H9 (cell line): Measurements from ENCODE around the gene DNAJC1. TPM values are rescaled to one million over a fixed set of nuclear protein-coding genes. Genes with fewer than 3 reads are reported as not detected.

ENCODE experiments used
- DNase-seq: peaks from one replicate; pipeline ENCODE4 v3.0.0-alpha.2; 2017
- H2AFZ ChIP-seq: one replicate; pipeline ENCODE4 v1.6.1; 2013; ENCODE audit warnings: mild to moderate bottlenecking, low read length, control low read depth, moderate library complexity
- H2AK5ac ChIP-seq: 2 replicates; pipeline ENCODE4 v1.6.1; 2013; ENCODE audit warnings: low read length, control low read depth, mixed read lengths; ENCODE audit not compliant: insufficient read length
- H2BK120ac ChIP-seq: one replicate; pipeline ENCODE4 v1.6.1; 2013; ENCODE audit warnings: low read depth, mild to moderate bottlenecking, low read length, control low read depth, inconsistent platforms; ENCODE audit not compliant: poor library complexity, severe bottlenecking
- H2BK12ac ChIP-seq: 2 replicates; pipeline ENCODE4 v1.6.1; 2013; ENCODE audit warnings: low read length, control low read depth, mixed read lengths, low read depth; ENCODE audit not compliant: insufficient read length
- H2BK15ac ChIP-seq: 2 replicates; pipeline ENCODE4 v1.6.1; 2013; ENCODE audit warnings: low read depth, low read length, control low read depth
- H2BK20ac ChIP-seq: one replicate; pipeline ENCODE4 v1.6.1; 2013; ENCODE audit warnings: low read depth, mild to moderate bottlenecking, low read length, control low read depth, inconsistent platforms; ENCODE audit not compliant: poor library complexity, severe bottlenecking
- H2BK5ac ChIP-seq: 2 replicates; pipeline ENCODE4 v1.6.1; 2013; ENCODE audit warnings: low read length, control low read depth, mixed read lengths; ENCODE audit not compliant: insufficient read length
- H3K14ac ChIP-seq: 2 replicates; pipeline ENCODE4 v1.6.1; 2013; ENCODE audit warnings: low read length, control low read depth; ENCODE audit not compliant: insufficient read depth
- H3K18ac ChIP-seq: 2 replicates; pipeline ENCODE4 v1.6.1; 2013; ENCODE audit warnings: low read depth, mild to moderate bottlenecking, mixed read lengths, low read length, control low read depth; ENCODE audit not compliant: insufficient read length
- H3K23ac ChIP-seq: 2 replicates; pipeline ENCODE4 v1.6.1; 2013; ENCODE audit warnings: low read length, control low read depth, mixed read lengths, low read depth; ENCODE audit not compliant: insufficient read length
- H3K23me2 ChIP-seq: 2 replicates; pipeline ENCODE4 v1.6.1; 2013; ENCODE audit warnings: low read depth, mild to moderate bottlenecking, mixed read lengths, low read length, control low read depth; ENCODE audit not compliant: insufficient read length, poor library complexity, severe bottlenecking
- H3K27ac ChIP-seq: 2 replicates; pipeline ENCODE4 v1.5.1; 2013; ENCODE audit warnings: low read length, control low read depth, mixed read lengths, low read depth; ENCODE audit not compliant: insufficient read length
- H3K27me3 ChIP-seq: 2 replicates; pipeline ENCODE4 v1.6.1; 2013; ENCODE audit warnings: low read length, control low read depth, inconsistent platforms; ENCODE audit not compliant: insufficient read depth
- H3K4ac ChIP-seq: 2 replicates; pipeline ENCODE4 v1.6.1; 2013; ENCODE audit warnings: low read depth, mild to moderate bottlenecking, control low read depth, inconsistent platforms, low read length, moderate library complexity
- H3K4me1 ChIP-seq: 2 replicates; pipeline ENCODE4 v1.6.1; 2013; ENCODE audit warnings: low read length, control low read depth, inconsistent platforms; ENCODE audit not compliant: insufficient read depth
- H3K4me2 ChIP-seq: 2 replicates; pipeline ENCODE4 v1.6.1; 2013; ENCODE audit warnings: low read length, control low read depth, mixed read lengths; ENCODE audit not compliant: insufficient read length, insufficient read depth
- H3K56ac ChIP-seq: 2 replicates; pipeline ENCODE4 v1.6.1; 2013; ENCODE audit warnings: low read depth, mild to moderate bottlenecking, mixed read lengths, low read length, control low read depth; ENCODE audit not compliant: insufficient read length
- H3K79me1 ChIP-seq: 2 replicates; pipeline ENCODE4 v1.6.1; 2013; ENCODE audit warnings: low read depth, mild to moderate bottlenecking, moderate library complexity, low read length, control low read depth, inconsistent platforms; ENCODE audit not compliant: insufficient read depth, poor library complexity, severe bottlenecking
- H3K79me2 ChIP-seq: 2 replicates; pipeline ENCODE4 v1.6.1; 2013; ENCODE audit warnings: low read length, control low read depth, inconsistent platforms; ENCODE audit not compliant: insufficient read depth
- H3K9ac ChIP-seq: 2 replicates; pipeline ENCODE4 v1.6.1; 2013; ENCODE audit warnings: low read length, control low read depth, mixed read lengths; ENCODE audit not compliant: insufficient read length; ENCODE audit errors: extremely low read depth
- H3K9me3 ChIP-seq: one replicate; pipeline ENCODE4 v1.6.1; 2013; ENCODE audit warnings: low read depth, low read length, inconsistent platforms; ENCODE audit not compliant: control insufficient read depth
- H3T11ph ChIP-seq: one replicate; pipeline ENCODE4 v1.6.1; 2013; ENCODE audit warnings: mild to moderate bottlenecking, low read length, control low read depth, inconsistent platforms
- H4K20me1 ChIP-seq: one replicate; pipeline ENCODE4 v1.6.1; 2013; ENCODE audit not compliant: control insufficient read depth, insufficient read length, insufficient read depth
- H4K5ac ChIP-seq: 2 replicates; pipeline ENCODE4 v1.6.1; 2013; ENCODE audit warnings: low read depth, mild to moderate bottlenecking, mixed read lengths, low read length, control low read depth; ENCODE audit not compliant: insufficient read length
- H4K8ac ChIP-seq: replicated peaks from 2 replicates; pipeline ENCODE4 v1.6.1; 2013; ENCODE audit warnings: low read length, control low read depth, mixed read lengths, low read depth; ENCODE audit not compliant: insufficient read length
- H4K91ac ChIP-seq: 2 replicates; pipeline ENCODE4 v1.6.1; 2013; ENCODE audit warnings: low read depth, mild to moderate bottlenecking, moderate library complexity, mixed read lengths, low read length, control low read depth; ENCODE audit not compliant: insufficient read length
- H3K27ac Mint-ChIP-seq, 3 experiments: 2 replicates in 2 of 3; 3 replicates in 1 of 3; pipeline ENCODE4 v1.8.0; 2020 to 2021; ENCODE audit warnings: mixed read lengths in 3 of 3, mild to moderate bottlenecking in 1 of 3, moderate library complexity in 1 of 3
- H3K27me3 Mint-ChIP-seq: 2 replicates; pipeline ENCODE4 v1.8.0; 2021; ENCODE audit warnings: low read depth, mild to moderate bottlenecking, moderate library complexity, mixed read lengths
- H3K36me3 Mint-ChIP-seq, 3 experiments: 2 replicates in 2 of 3; 3 replicates in 1 of 3; pipeline ENCODE4 v1.8.0; 2020 to 2021; ENCODE audit warnings: low read depth in 3 of 3, mixed read lengths in 3 of 3; ENCODE audit not compliant: insufficient read depth in 1 of 3
- H3K4me1 Mint-ChIP-seq, 2 experiments: 2 replicates each; pipeline ENCODE4 v1.8.0; 2020; ENCODE audit warnings: mixed read lengths in 2 of 2
- H3K4me3 Mint-ChIP-seq, 2 experiments: 2 replicates in 1 of 2; 3 replicates in 1 of 2; pipeline ENCODE4 v1.8.0; 2020 to 2021; ENCODE audit warnings: mild to moderate bottlenecking in 2 of 2, mixed read lengths in 2 of 2, moderate library complexity in 1 of 2
- H3K9me3 Mint-ChIP-seq, 2 experiments: 2 replicates in 1 of 2; 3 replicates in 1 of 2; pipeline ENCODE4 v1.8.0; 2020; ENCODE audit warnings: mild to moderate bottlenecking in 2 of 2, mixed read lengths in 2 of 2, moderate library complexity in 1 of 2
- CTCF ChIP-seq: fragments of 200-600 bp; sonication (generic); conservative IDR thresholded peaks from 3 replicates; pipeline ENCODE4 v1.8.0; 2021; ENCODE audit warnings: antibody characterized with exemption, mild to moderate bottlenecking
- WGBS: extraction: QIAGEN DNeasy Blood & Tissue Kit; methylation state at CpG from one replicate; pipeline ENCODE4 v1.1.7; 2013; ENCODE audit warnings: missing lambda C conversion rate, low lambda C conversion rate, mixed read lengths; ENCODE audit not compliant: insufficient read length; ENCODE audit errors: extremely low coverage; 5-methylcytosine and 5-hydroxymethylcytosine counted together
- total RNA-seq: library from RNA; stranded (reverse); gene quantifications from 2 replicates; pipeline ENCODE4 v1.2.1, GENCODE V29; 2021

Gene DNAJC1
- total RNA-seq, 1 experiment from 2014 or later: 11.2 TPM

- H3K23me2 ChIP-seq: no peaks in the 10 kb centered on the region
- no peak overlapping the region for H3K4me2 ChIP-seq
- no peak overlapping the region for H3K4ac ChIP-seq
- no peak overlapping the region for H2BK120ac ChIP-seq
- no CpG with 5 or more reads among the region's 5 CpGs for WGBS
- H3K18ac ChIP-seq: no peak overlapping the region
- H4K20me1 ChIP-seq: no peaks in the 10 kb centered on the region
- H4K91ac ChIP-seq: no peak overlapping the region
- DNase-seq: no peak
- H3K9me3 ChIP-seq: no peaks in the 10 kb centered on the region
- Mint-ChIP-seq H3K36me3 (peaks cover 0 to 2% (median 0%) of the 10 kb centered on the region in 3 experiments; a peak in 3 of 7 replicates), H3K27ac (no peak overlapping the region), H3K4me3 (no peak overlapping the region), H3K4me1 (peaks cover 4% of the 10 kb centered on the region in 2 experiments; a peak in 2 of 4 replicates), H3K27me3 (no peaks in the 10 kb centered on the region), H3K9me3 (no peaks in the 10 kb centered on the region; a peak in 1 of 5 replicates)
- H3K14ac ChIP-seq: no peak overlapping the region
- H3T11ph ChIP-seq: no peak overlapping the region
- no peak overlapping the region for H4K8ac ChIP-seq
- no peak overlapping the region for H2BK20ac ChIP-seq
- H3K56ac ChIP-seq: no peak overlapping the region
- no peaks in the 10 kb centered on the region; the same call in 1 of the 2 replicates for H3K4me1 ChIP-seq
- no peaks in the 10 kb centered on the region for H3K79me2 ChIP-seq
- H3K27ac ChIP-seq: no peak overlapping the region
- no peak overlapping the region for H2BK5ac ChIP-seq
- H3K9ac ChIP-seq: no peak overlapping the region
- no peaks in the 10 kb centered on the region for H3K27me3 ChIP-seq
- no peak overlapping the region for H4K5ac ChIP-seq
- H2AFZ ChIP-seq: no peak overlapping the region
- no peak overlapping the region for H3K23ac ChIP-seq
- H3K79me1 ChIP-seq: no peaks in the 10 kb centered on the region
- no peak overlapping the region for H2AK5ac ChIP-seq
- no peak overlapping the region for H2BK12ac ChIP-seq
- no peak overlapping the region for H2BK15ac ChIP-seq
- TF ChIP-seq CTCF: no peak
Measured at GRCh38 chr10:21899736-21900135, 103.8 kb downstream of the DNAJC1 start.
